Trophoblast cell (in vitro differentiated cells and primary cell): ENCODE data around the gene GTF3C4.

Source experiments
- DNase-seq, 2 donors: peaks; one replicate each; pipeline ENCODE4 v3.0.0-alpha.2; 2016
- H2AFZ ChIP-seq: 2 replicates; pipeline ENCODE4 v1.6.1; 2013; ENCODE audit warnings: low read length, moderate library complexity, mild to moderate bottlenecking; ENCODE audit not compliant: insufficient read depth, poor library complexity
- H2AK5ac ChIP-seq: 2 replicates; pipeline ENCODE4 v1.6.1; 2013; ENCODE audit warnings: mild to moderate bottlenecking, low read length
- H2BK120ac ChIP-seq: 2 replicates; pipeline ENCODE4 v1.6.1; 2013; ENCODE audit warnings: low read length, mild to moderate bottlenecking, moderate library complexity; ENCODE audit not compliant: insufficient read depth, poor library complexity
- H2BK12ac ChIP-seq: 2 replicates; pipeline ENCODE4 v1.6.1; 2013; ENCODE audit warnings: mild to moderate bottlenecking, low read length, moderate library complexity
- H2BK5ac ChIP-seq: 2 replicates; pipeline ENCODE4 v1.6.1; 2013; ENCODE audit warnings: low read length, low read depth, moderate library complexity, mild to moderate bottlenecking; ENCODE audit not compliant: poor library complexity
- H3K14ac ChIP-seq: 2 replicates; pipeline ENCODE4 v1.6.1; 2013; ENCODE audit warnings: mild to moderate bottlenecking, low read length
- H3K18ac ChIP-seq: 2 replicates; pipeline ENCODE4 v1.6.1; 2013; ENCODE audit warnings: mild to moderate bottlenecking, low read length
- H3K23ac ChIP-seq: 2 replicates; pipeline ENCODE4 v1.6.1; 2013; ENCODE audit warnings: low read length
- H3K27ac ChIP-seq: 2 replicates; pipeline ENCODE4 v1.5.1; 2013; ENCODE audit warnings: low read depth, mild to moderate bottlenecking, inconsistent platforms, low read length, moderate library complexity
- H3K27me3 ChIP-seq: 2 replicates; pipeline ENCODE4 v1.6.1; 2013; ENCODE audit warnings: inconsistent platforms, mild to moderate bottlenecking, low read length, moderate library complexity; ENCODE audit not compliant: insufficient read depth
- H3K36me3 ChIP-seq, 2 experiments: 1 replicate in 1 of 2; 2 replicates in 1 of 2; pipeline ENCODE4 v1.6.1; 2013; ENCODE audit warnings: low read length in 2 of 2, mild to moderate bottlenecking in 2 of 2, moderate library complexity in 1 of 2; ENCODE audit not compliant: insufficient read depth in 2 of 2, control insufficient read depth in 1 of 2
- H3K4ac ChIP-seq: 2 replicates; pipeline ENCODE4 v1.6.1; 2013; ENCODE audit warnings: low read depth, mild to moderate bottlenecking, low read length, moderate library complexity
- H3K4me1 ChIP-seq, 2 experiments: 1 replicate in 1 of 2; 2 replicates in 1 of 2; pipeline ENCODE4 v1.6.1; 2013; ENCODE audit warnings: low read length in 2 of 2, mild to moderate bottlenecking in 2 of 2, moderate library complexity in 1 of 2; ENCODE audit not compliant: insufficient read depth in 2 of 2, control insufficient read depth in 1 of 2
- H3K4me2 ChIP-seq: 2 replicates; pipeline ENCODE4 v1.6.1; 2013; ENCODE audit warnings: inconsistent platforms, mild to moderate bottlenecking, low read length, moderate library complexity
- H3K4me3 ChIP-seq: 2 replicates; pipeline ENCODE4 v1.5.1; 2013; ENCODE audit warnings: mild to moderate bottlenecking, low read depth, low read length, inconsistent platforms
- H3K79me1 ChIP-seq: one replicate; pipeline ENCODE4 v1.6.1; 2013; ENCODE audit warnings: low read length
- H3K79me2 ChIP-seq: 2 replicates; pipeline ENCODE4 v1.6.1; 2013; ENCODE audit warnings: low read length, mild to moderate bottlenecking; ENCODE audit not compliant: control insufficient read depth, insufficient read depth, poor library complexity
- H3K9ac ChIP-seq: 2 replicates; pipeline ENCODE4 v1.6.1; 2013; ENCODE audit warnings: mild to moderate bottlenecking, low read length
- H3K9me3 ChIP-seq: 2 replicates; pipeline ENCODE4 v1.6.1; 2013; ENCODE audit warnings: low read depth, mild to moderate bottlenecking, control low read depth, inconsistent platforms, low read length; ENCODE audit not compliant: insufficient read depth
- H4K12ac ChIP-seq: 2 replicates; pipeline ENCODE4 v1.6.1; 2013; ENCODE audit warnings: low read depth, mild to moderate bottlenecking, low read length, moderate library complexity
- H4K8ac ChIP-seq: 2 replicates; pipeline ENCODE4 v1.6.1; 2013; ENCODE audit warnings: low read depth, mild to moderate bottlenecking, low read length, moderate library complexity
- H4K91ac ChIP-seq: one replicate; pipeline ENCODE4 v1.6.1; 2013; ENCODE audit warnings: low read depth, mild to moderate bottlenecking, low read length, moderate library complexity
- WGBS: extraction: QIAGEN DNeasy Blood & Tissue Kit; methylation state at CpG from one replicate; pipeline ENCODE4 v1.1.7; 2013; ENCODE audit warnings: missing lambda C conversion rate; ENCODE audit not compliant: insufficient read length, insufficient coverage; ENCODE audit errors: extremely low coverage; 5-methylcytosine and 5-hydroxymethylcytosine counted together

The GTF3C4 gene

DNA sequence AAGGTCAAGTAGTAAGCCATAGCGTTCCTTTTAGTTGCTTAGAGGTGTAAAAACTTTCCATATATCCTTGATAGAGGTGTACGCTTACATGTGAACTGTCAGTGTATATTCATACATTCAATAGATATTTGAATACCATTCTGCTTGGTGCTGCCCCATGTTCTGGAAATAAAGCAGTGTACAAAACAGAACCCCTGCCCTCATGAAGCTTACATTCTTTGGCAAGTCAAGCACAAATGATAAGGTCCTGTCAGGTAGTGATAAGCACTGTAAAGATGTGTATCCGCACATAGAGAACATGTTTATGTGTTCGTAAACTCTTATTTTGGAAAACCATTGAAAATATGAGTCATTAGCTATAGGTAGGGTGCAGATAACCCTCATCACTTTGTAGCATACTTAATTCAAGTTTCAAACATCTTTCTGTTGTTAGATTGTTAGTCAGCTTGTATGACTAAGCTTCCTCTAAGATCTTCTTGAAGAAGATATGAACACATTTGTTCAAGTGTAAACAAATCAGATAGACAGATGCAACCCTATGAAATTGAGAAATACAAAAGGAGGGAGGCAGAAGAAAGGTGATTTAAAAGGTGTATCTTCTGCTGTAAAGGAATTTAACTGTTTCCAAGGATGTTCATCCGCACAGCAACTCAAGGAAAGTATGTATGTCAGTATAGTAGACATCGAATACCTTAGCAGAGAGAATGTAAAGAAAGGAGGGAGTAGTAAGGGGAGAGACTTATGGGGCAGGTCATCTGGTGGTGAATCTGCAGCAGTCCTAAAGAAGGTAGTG, 1.6 kb downstream of the GTF3C4 start:
- Histone ChIP-seq H2BK120ac (no peak overlapping the region), H3K79me2 (peaks cover 16% of the 10 kb centered on the region), H3K79me1 (peaks cover 13% of the 10 kb centered on the region), H2AFZ (no peak overlapping the region), H3K9ac (no peak overlapping the region), H2AK5ac (no peak overlapping the region), H3K4me1 (peaks cover 2% of the 10 kb centered on the region in 2 experiments), H3K36me3 (no peaks in the 10 kb centered on the region), H2BK5ac (no peak overlapping the region), H2BK12ac (no peak overlapping the region), H4K91ac (no peak overlapping the region), H3K18ac (no peak overlapping the region), H3K9me3 (no peaks in the 10 kb centered on the region), H3K27ac (no peak overlapping the region), H3K4ac (peak overlapping the region; percentile 49), H4K8ac (no peak overlapping the region), H3K4me3 (no peak overlapping the region), H3K23ac (no peak overlapping the region), H4K12ac (no peak overlapping the region), H3K27me3 (no peaks in the 10 kb centered on the region), H3K14ac (no peak overlapping the region), H3K4me2 (peak overlapping the region; percentile 88)
- no peak for DNase-seq
- WGBS, result no CpG with 5 or more reads among the region's 6 CpGs

- H3K27me3 ChIP-seq, result no peaks in the 10 kb centered on the region
- no peaks in the 10 kb centered on the region for H3K9me3 ChIP-seq
- no peak overlapping the region for H3K23ac ChIP-seq
- no peak overlapping the region for H4K12ac ChIP-seq
- peak overlapping the region; percentile 49 for H3K4ac ChIP-seq
- H3K18ac ChIP-seq, result no peak overlapping the region
- no peak overlapping the region for H2AK5ac ChIP-seq
- no peaks in the 10 kb centered on the region for H3K36me3 ChIP-seq
- no peak overlapping the region for H3K4me3 ChIP-seq
- no CpG with 5 or more reads among the region's 5 CpGs for WGBS
- H4K91ac ChIP-seq, result no peak overlapping the region
- H3K4me1 ChIP-seq, result peaks cover 2% of the 10 kb centered on the region in 2 experiments
- H3K14ac ChIP-seq, result no peak overlapping the region
- H4K8ac ChIP-seq, result no peak overlapping the region
- H3K4me2 ChIP-seq, result peak overlapping the region; percentile 16
- H3K27ac ChIP-seq, result no peak overlapping the region
- H2BK12ac ChIP-seq, result no peak overlapping the region
- no peak overlapping the region for H3K9ac ChIP-seq
- DNase-seq, result peak in 1 of 2 donors; percentile 16
- no peak overlapping the region for H2AFZ ChIP-seq
- peaks cover 13% of the 10 kb centered on the region for H3K79me1 ChIP-seq
- H2BK120ac ChIP-seq, result no peak overlapping the region
- H3K79me2 ChIP-seq, result peaks cover 16% of the 10 kb centered on the region
- no peak overlapping the region for H2BK5ac ChIP-seq
Measured at GRCh38 chr9:132672413-132672690, 2.1 kb downstream of the GTF3C4 start.

DNA sequence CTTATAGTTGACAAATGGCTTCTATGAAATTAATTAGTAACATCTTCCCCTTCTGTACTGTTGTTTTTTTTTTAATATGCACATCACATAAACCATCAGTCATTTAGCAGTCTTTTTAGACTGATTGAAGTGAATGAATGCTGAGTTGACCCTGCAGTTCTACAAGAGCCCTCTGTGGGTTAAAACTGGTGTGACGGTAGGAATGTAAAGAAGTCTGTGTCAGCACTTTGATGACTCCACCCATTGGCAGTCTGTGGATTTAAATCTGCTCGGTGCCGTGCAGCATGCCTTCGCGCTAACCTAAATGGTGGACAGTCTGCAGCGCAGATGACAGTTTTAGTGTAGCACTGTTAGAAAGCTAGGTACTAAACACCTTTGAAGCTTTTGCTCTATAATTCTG, 3.1 kb downstream of the GTF3C4 start:
- whole genome bisulfite sequencing, result no CpG with 5 or more reads among the region's 6 CpGs
- H3K27me3 ChIP-seq, result no peaks in the 10 kb centered on the region
- H4K8ac ChIP-seq, result no peak overlapping the region
- no peak overlapping the region for H3K27ac ChIP-seq
- no peaks in the 10 kb centered on the region for H3K9me3 ChIP-seq
- H3K14ac ChIP-seq, result no peak overlapping the region
- DNase-seq, result peak; percentile 26 to 75
- no peak overlapping the region for H4K91ac ChIP-seq
- no peak overlapping the region for H2BK5ac ChIP-seq
- H2BK120ac ChIP-seq, result no peak overlapping the region
- H3K4me3 ChIP-seq, result no peak overlapping the region
- H3K36me3 ChIP-seq, result peaks cover 6% of the 10 kb centered on the region in 2 experiments
- H3K79me2 ChIP-seq, result peaks cover 16% of the 10 kb centered on the region
- no peak overlapping the region for H2BK12ac ChIP-seq
- no peak overlapping the region for H2AK5ac ChIP-seq
- peaks cover 13% of the 10 kb centered on the region for H3K79me1 ChIP-seq
- no peak overlapping the region for H4K12ac ChIP-seq
- H3K4me1 ChIP-seq, result peaks cover 2% of the 10 kb centered on the region in 2 experiments
- peak overlapping the region; percentile 5 for H3K4me2 ChIP-seq
- no peak overlapping the region for H3K18ac ChIP-seq
- H3K23ac ChIP-seq, result no peak overlapping the region
- no peak overlapping the region for H2AFZ ChIP-seq
- H3K9ac ChIP-seq, result no peak overlapping the region
- H3K4ac ChIP-seq, result peak overlapping the region; percentile 6

GRCh38 chr9:132674485-132674884, 4.2 kb downstream of the GTF3C4 start:
- no peak overlapping the region for H4K8ac ChIP-seq
- H2AK5ac ChIP-seq, result no peak overlapping the region
- peaks cover 12% of the 10 kb centered on the region for H3K79me1 ChIP-seq
- H4K12ac ChIP-seq, result no peak overlapping the region
- H3K23ac ChIP-seq, result no peak overlapping the region
- H3K36me3 ChIP-seq, result peaks cover 12 to 16% of the 10 kb centered on the region in 2 experiments
- no peak for DNase-seq
- peak overlapping the region; percentile 84 for H3K4ac ChIP-seq
- no peak overlapping the region for H3K27ac ChIP-seq
- no peaks in the 10 kb centered on the region for H3K27me3 ChIP-seq
- no peak overlapping the region for H3K14ac ChIP-seq
- WGBS, result no CpG with 5 or more reads among the region's 4 CpGs
- H3K4me2 ChIP-seq, result no peak overlapping the region
- H3K79me2 ChIP-seq, result peaks cover 15% of the 10 kb centered on the region
- no peak overlapping the region for H3K9ac ChIP-seq
- H2BK120ac ChIP-seq, result no peak overlapping the region
- H4K91ac ChIP-seq, result no peak overlapping the region
- H2BK5ac ChIP-seq, result no peak overlapping the region
- no peak overlapping the region for H2BK12ac ChIP-seq
- no peak overlapping the region for H2AFZ ChIP-seq
- H3K18ac ChIP-seq, result no peak overlapping the region
- H3K4me3 ChIP-seq, result no peak overlapping the region
- H3K4me1 ChIP-seq, result peaks cover 2% of the 10 kb centered on the region in 2 experiments
- no peaks in the 10 kb centered on the region for H3K9me3 ChIP-seq
